CD4-positive, alpha-beta T cell (primary cell): Measurements from ENCODE around the gene ZFYVE27. TPM values are rescaled to one million over a fixed set of nuclear protein-coding genes. Genes with fewer than 3 reads are reported as not detected.
A peak's percentile ranks its signal among the peaks of the same experiment; 100 is the strongest.

Experiments
- ATAC-seq: fragments of 200-7000 bp; cut with Tn5 transposase; one replicate; pipeline ENCODE4 v1.10.0; 2022; ENCODE audit warnings: mild to moderate bottlenecking; ENCODE audit not compliant: poor library complexity
- CTCF ChIA-PET: fragments of 350-600 bp; sonication (Branson Sonifier 250); formaldehyde crosslinking; loops from one replicate; lab custom pipeline; 2021; ENCODE audit warnings: antibody characterized with exemption, inconsistent platforms; lab: Charles Lee
- POLR2A ChIA-PET: fragments of 350-600 bp; sonication (Branson Sonifier 250); formaldehyde crosslinking; loops from one replicate; lab custom pipeline; 2021; ENCODE audit warnings: antibody characterized with exemption, inconsistent platforms; lab: Charles Lee
- DNase-seq, 14 experiments: peaks; one replicate each; pipeline ENCODE4 v3.0.0-alpha.2; 2013 to 2020; ENCODE audit warnings: mixed read lengths in 2 of 14
- H3K27ac ChIP-seq, 2 donors: one replicate each; pipeline versions ENCODE4 v1.5.1 to v1.7.0; 2013; ENCODE audit warnings: low read length in 2 of 2, low read depth in 1 of 2, mild to moderate bottlenecking in 1 of 2
- H3K27me3 ChIP-seq, 2 experiments: 1 replicate in 1 of 2; 2 replicates in 1 of 2; pipeline versions ENCODE4 v1.6.1 to v1.7.0; 2013; ENCODE audit warnings: low read length in 2 of 2, control low read depth in 1 of 2, mild to moderate bottlenecking in 1 of 2, moderate library complexity in 1 of 2; ENCODE audit not compliant: insufficient read depth in 2 of 2, control insufficient read depth in 1 of 2
- H3K36me3 ChIP-seq: one replicate; pipeline ENCODE4 v1.6.1; 2013; ENCODE audit warnings: low read length, control low read depth; ENCODE audit not compliant: insufficient read depth
- H3K4me1 ChIP-seq: one replicate; pipeline ENCODE4 v1.6.1; 2013; ENCODE audit warnings: low read length, control low read depth; ENCODE audit not compliant: insufficient read depth
- H3K4me3 ChIP-seq: one replicate; pipeline ENCODE4 v1.5.1; 2013; ENCODE audit warnings: mild to moderate bottlenecking, low read length, moderate library complexity
- H3K9me3 ChIP-seq, 2 experiments: 1 replicate in 1 of 2; 2 replicates in 1 of 2; pipeline versions ENCODE4 v1.6.1 to v1.7.0; 2013; ENCODE audit warnings: low read length in 2 of 2, mild to moderate bottlenecking in 2 of 2, control low read depth in 1 of 2, moderate library complexity in 1 of 2; ENCODE audit not compliant: control insufficient read depth in 1 of 2, insufficient read depth in 1 of 2
- H3K27ac Mint-ChIP-seq: one replicate; pipeline ENCODE4 v1.8.0; 2020; ENCODE audit warnings: mixed read lengths
- H3K27me3 Mint-ChIP-seq: one replicate; pipeline ENCODE4 v1.8.0; 2021; ENCODE audit warnings: mixed read lengths
- H3K36me3 Mint-ChIP-seq: one replicate; pipeline ENCODE4 v1.8.0; 2021; ENCODE audit warnings: low read depth, mixed read lengths
- H3K4me1 Mint-ChIP-seq: one replicate; pipeline ENCODE4 v1.8.0; 2021; ENCODE audit warnings: low read depth, mixed read lengths
- H3K4me3 Mint-ChIP-seq: one replicate; pipeline ENCODE4 v1.8.0; 2020; ENCODE audit warnings: mild to moderate bottlenecking, mixed read lengths
- H3K9me3 Mint-ChIP-seq: one replicate; pipeline ENCODE4 v1.8.0; 2020; ENCODE audit warnings: mixed read lengths
- intact Hi-C, 2 experiments: fragments of 100-400 bp; cut with DNase I in 1 of 2; cut with micrococcal nuclease in 1 of 2; formaldehyde crosslinking; loops; one replicate each; pipeline versions ENCODE4 v1.15.1 to v1.9.0; 2023 to 2025; cut with DNase I, micrococcal nuclease
- total RNA-seq, 174 experiments: library from RNA in 2 of 174; stranded (reverse) in 2 of 174; gene quantifications; one replicate each; pipeline ENCODE4 v1.2.3 and lab custom pipeline; 2021 to 2026
- TF ChIP-seq, protein P1 (sequence below): fragments of 200-600 bp; IDR thresholded peaks from one replicate; pipeline ENCODE4 v1.8.0; 2022; ENCODE audit warnings: antibody characterized with exemption, mild to moderate bottlenecking

ZFYVE27 gene
- total RNA-seq, 2 experiments from 2014 or later, result 58.4 to 60.6 TPM

DNA sequence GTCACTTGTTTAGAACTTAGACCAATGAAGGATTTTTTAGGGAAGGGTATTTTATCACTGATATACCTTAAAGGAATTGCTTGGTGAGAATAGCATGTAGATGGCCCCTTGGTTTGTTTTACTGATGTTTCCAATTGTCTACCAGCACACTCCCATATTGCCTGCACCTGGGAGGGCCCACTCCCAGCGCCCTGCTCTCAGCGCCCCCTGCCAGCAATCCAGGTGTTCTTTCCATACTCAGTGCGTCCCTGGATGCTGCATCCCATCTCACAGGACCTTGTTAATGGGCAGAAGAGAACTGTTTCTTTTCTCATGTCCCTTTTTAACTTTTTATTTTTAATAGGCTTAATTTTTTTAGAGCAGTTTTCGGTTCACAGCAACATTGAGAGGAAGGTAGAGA lies 59.0 kb downstream of the ZFYVE27 start:
- H3K4me3 ChIP-seq, result no peak overlapping the region
- H3K27me3 ChIP-seq, result no peaks in the 10 kb centered on the region
- H3K9me3 ChIP-seq, result peaks cover 4 to 13% of the 10 kb centered on the region in 2 experiments
- DNase-seq, result no peak
- no peaks in the 10 kb centered on the region for H3K36me3 ChIP-seq
- H3K27ac ChIP-seq, result no peak overlapping the region
- no peaks in the 10 kb centered on the region for H3K9me3 Mint-ChIP-seq
- H3K4me1 ChIP-seq, result peaks cover 33% of the 10 kb centered on the region
- intact Hi-C loops, result no loop called here
- ATAC-seq, result no peak
- H3K27ac Mint-ChIP-seq, result no peak overlapping the region
- CTCF ChIA-PET, result interaction anchor here (2.4 kb wide), 1 partner anchor 74 kb away, joined by 11 read pairs; no protein-coding TSS in a partner anchor
- POLR2A ChIA-PET, result interaction anchor here (0.8 to 1.9 kb wide), 3 partner anchors 9 to 54 kb away, joined by 4 to 15 read pairs (median 4); partner anchors contain the start of gene GOLGA7B
- TF ChIP-seq, protein P1, sequence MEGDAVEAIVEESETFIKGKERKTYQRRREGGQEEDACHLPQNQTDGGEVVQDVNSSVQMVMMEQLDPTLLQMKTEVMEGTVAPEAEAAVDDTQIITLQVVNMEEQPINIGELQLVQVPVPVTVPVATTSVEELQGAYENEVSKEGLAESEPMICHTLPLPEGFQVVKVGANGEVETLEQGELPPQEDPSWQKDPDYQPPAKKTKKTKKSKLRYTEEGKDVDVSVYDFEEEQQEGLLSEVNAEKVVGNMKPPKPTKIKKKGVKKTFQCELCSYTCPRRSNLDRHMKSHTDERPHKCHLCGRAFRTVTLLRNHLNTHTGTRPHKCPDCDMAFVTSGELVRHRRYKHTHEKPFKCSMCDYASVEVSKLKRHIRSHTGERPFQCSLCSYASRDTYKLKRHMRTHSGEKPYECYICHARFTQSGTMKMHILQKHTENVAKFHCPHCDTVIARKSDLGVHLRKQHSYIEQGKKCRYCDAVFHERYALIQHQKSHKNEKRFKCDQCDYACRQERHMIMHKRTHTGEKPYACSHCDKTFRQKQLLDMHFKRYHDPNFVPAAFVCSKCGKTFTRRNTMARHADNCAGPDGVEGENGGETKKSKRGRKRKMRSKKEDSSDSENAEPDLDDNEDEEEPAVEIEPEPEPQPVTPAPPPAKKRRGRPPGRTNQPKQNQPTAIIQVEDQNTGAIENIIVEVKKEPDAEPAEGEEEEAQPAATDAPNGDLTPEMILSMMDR, result no peak
- H3K36me3 Mint-ChIP-seq, result no peaks in the 10 kb centered on the region
- no peaks in the 10 kb centered on the region for H3K27me3 Mint-ChIP-seq
- H3K4me3 Mint-ChIP-seq, result no peak overlapping the region
- peaks cover 36% of the 10 kb centered on the region for H3K4me1 Mint-ChIP-seq

DNA sequence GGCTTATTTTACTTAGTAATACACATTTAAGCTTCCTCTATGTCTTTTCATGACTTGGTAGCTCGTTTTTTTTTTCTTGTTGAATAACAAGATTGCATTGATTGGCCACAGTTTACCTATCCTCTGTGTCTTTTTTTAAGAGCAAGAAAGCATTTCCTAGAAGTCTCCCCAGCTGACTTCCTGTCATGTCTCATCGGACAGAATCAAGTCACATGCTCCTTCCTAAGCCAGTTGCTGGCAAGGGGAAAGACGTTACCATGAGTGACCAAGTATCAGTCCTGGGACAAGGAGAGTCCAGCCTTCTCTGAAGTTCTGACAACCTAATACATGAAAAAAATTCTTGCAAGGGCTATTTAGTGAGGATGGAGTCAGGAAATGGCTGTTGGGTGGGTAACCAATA lies 59.7 kb downstream of the ZFYVE27 start:
- peaks cover 4 to 13% of the 10 kb centered on the region in 2 experiments for H3K9me3 ChIP-seq
- H3K4me1 Mint-ChIP-seq, result peaks cover 36% of the 10 kb centered on the region
- H3K27ac Mint-ChIP-seq, result peak overlapping the region; percentile 23
- H3K36me3 Mint-ChIP-seq, result no peaks in the 10 kb centered on the region
- H3K27me3 Mint-ChIP-seq, result no peaks in the 10 kb centered on the region
- peaks cover 32% of the 10 kb centered on the region for H3K4me1 ChIP-seq
- no peaks in the 10 kb centered on the region for H3K9me3 Mint-ChIP-seq
- CTCF ChIA-PET, result interaction anchor here (0.7 to 2.4 kb wide), 2 partner anchors 48 to 73 kb away, joined by 3 to 11 read pairs; no protein-coding TSS in a partner anchor
- H3K27ac ChIP-seq, result no peak overlapping the region
- ATAC-seq (peak; percentile 73), DNase-seq (peak in 7 of 14 experiments; percentile 7 to 82 (median 36))
- TF ChIP-seq, protein P1, result no peak
- POLR2A ChIA-PET, result interaction anchor here (0.7 to 1.9 kb wide), 7 partner anchors 9 to 73 kb away, joined by 3 to 15 read pairs (median 4); partner anchors contain the start of genes GOLGA7B and ZFYVE27
- intact Hi-C loops, result no loop called here
- H3K36me3 ChIP-seq, result no peaks in the 10 kb centered on the region
- H3K4me3 Mint-ChIP-seq, result peak overlapping the region; percentile 6
- no peaks in the 10 kb centered on the region for H3K27me3 ChIP-seq
- peak overlapping the region; percentile 34 for H3K4me3 ChIP-seq

DNA sequence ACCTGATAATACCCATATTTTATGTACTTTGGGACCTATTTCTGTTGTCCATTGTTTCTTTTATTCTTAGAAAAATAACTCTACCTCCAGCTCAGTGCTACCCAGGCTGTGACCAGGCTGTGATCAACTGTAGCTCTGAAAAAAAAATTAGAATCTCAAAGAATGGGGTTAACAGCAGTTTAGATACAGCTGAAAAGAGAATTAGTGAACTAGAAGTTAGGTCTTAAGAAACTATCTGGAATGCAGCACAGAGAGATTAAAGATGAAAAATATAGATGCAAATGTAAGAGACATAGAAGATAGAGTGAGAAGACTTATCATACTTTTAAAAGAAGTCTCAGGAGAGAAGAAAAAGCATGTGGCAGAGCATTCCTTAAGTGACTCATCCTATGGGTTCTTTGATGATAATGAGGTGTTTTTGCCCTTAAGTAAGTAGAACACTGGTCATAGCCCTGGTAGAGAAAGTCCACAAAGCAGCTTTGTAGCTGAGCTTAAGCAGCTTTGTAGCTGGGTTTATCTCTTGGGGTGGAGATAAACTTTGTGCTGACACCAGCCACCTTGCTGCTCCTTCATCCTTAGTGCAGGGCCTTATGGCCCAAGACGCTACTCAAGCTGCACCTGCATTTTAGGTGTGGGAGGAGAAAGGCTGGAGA lies 62.2 kb downstream of the ZFYVE27 start:
- Histone ChIP-seq H3K9me3 (peaks cover 4 to 13% of the 10 kb centered on the region in 2 experiments), H3K36me3 (no peaks in the 10 kb centered on the region), H3K4me3 (no peak overlapping the region), H3K27me3 (no peaks in the 10 kb centered on the region), H3K4me1 (peaks cover 22% of the 10 kb centered on the region), H3K27ac (no peak overlapping the region)
- Mint-ChIP-seq H3K9me3 (no peaks in the 10 kb centered on the region), H3K27me3 (no peaks in the 10 kb centered on the region), H3K4me3 (no peak overlapping the region), H3K4me1 (peaks cover 30% of the 10 kb centered on the region), H3K27ac (no peak overlapping the region), H3K36me3 (no peaks in the 10 kb centered on the region)
- ATAC-seq (no peak), DNase-seq (no peak)
- intact Hi-C loops, result no loop called here
- CTCF ChIA-PET, result no interaction called here
- POLR2A ChIA-PET, result interaction anchor here (1.0 kb wide), 1 partner anchor 70 kb away, joined by 3 read pairs; no protein-coding TSS in a partner anchor
- TF ChIP-seq, protein P1, result no peak
